D721Med (cell line): Measurements from ENCODE around the gene CASQ2.

Experiments used
- DNase-seq: peaks from one replicate; pipeline ENCODE4 v3.0.0; 2011; ENCODE audit warnings: low spot score; ENCODE audit not compliant: insufficient read length
- FAIRE-seq: peaks from 2 replicates; lab custom pipeline; 2011; peaks lifted over from hg19 to GRCh38; lab: Jason Lieb, UNC
- TF ChIP-seq, protein P1 (sequence below): IDR thresholded peaks from 2 replicates; pipeline ENCODE4 v1.5.1; 2012; ENCODE audit warnings: mild to moderate bottlenecking, control low read depth; ENCODE audit not compliant: insufficient read depth; ENCODE audit errors: missing control alignments

The CASQ2 gene

DNA sequence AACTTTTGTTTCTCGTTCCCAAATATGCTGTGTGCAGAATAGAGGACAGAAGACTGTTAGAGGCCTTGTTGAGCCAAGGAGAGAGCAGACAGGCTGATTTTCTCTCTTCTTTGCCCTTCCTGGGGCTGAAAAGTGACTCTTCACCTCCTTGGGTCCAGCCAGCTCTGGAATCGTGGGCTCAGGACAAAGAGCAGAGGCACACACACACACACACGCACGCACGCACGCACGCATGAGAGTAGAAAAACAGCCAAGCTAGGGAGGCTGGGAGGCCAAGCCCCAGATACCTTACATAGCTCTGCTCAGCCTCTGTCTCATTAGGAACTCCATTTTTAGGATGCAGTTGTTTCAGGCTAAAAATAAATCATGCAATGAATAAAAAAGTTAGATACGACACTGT lies at the start of gene CASQ2:
CASQ2 (minus strand) TSS at position 166 of the 400 bp plus-strand sequence. CDS start 173 bp downstream, outside the sequence.
- TF ChIP-seq, protein P1, sequence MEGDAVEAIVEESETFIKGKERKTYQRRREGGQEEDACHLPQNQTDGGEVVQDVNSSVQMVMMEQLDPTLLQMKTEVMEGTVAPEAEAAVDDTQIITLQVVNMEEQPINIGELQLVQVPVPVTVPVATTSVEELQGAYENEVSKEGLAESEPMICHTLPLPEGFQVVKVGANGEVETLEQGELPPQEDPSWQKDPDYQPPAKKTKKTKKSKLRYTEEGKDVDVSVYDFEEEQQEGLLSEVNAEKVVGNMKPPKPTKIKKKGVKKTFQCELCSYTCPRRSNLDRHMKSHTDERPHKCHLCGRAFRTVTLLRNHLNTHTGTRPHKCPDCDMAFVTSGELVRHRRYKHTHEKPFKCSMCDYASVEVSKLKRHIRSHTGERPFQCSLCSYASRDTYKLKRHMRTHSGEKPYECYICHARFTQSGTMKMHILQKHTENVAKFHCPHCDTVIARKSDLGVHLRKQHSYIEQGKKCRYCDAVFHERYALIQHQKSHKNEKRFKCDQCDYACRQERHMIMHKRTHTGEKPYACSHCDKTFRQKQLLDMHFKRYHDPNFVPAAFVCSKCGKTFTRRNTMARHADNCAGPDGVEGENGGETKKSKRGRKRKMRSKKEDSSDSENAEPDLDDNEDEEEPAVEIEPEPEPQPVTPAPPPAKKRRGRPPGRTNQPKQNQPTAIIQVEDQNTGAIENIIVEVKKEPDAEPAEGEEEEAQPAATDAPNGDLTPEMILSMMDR, result no peak
- DNase-seq (no peak), FAIRE-seq (no peak)

DNA sequence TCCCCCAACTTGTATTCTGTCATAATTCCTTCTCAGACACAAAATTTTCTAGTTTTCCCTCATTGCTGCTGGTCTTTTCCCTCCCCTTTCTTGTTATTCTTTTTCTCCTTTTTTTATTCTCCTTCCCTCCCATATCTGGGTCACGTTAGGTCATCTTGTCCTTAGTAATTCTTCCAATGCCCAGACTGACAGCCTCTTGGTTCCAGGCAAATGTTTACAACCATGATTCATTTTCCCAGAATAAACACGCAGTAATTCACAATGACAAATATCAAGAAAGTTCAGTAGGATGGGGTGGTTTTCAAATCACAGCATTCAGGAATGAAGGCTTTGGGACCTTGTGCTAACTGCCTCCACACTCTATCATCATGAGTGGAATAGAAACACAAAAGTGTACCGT lies 47.2 kb upstream of the CASQ2 start:
- TF ChIP-seq, protein P1, result no peak
- DNase-seq (no peak), FAIRE-seq (no peak)

DNA sequence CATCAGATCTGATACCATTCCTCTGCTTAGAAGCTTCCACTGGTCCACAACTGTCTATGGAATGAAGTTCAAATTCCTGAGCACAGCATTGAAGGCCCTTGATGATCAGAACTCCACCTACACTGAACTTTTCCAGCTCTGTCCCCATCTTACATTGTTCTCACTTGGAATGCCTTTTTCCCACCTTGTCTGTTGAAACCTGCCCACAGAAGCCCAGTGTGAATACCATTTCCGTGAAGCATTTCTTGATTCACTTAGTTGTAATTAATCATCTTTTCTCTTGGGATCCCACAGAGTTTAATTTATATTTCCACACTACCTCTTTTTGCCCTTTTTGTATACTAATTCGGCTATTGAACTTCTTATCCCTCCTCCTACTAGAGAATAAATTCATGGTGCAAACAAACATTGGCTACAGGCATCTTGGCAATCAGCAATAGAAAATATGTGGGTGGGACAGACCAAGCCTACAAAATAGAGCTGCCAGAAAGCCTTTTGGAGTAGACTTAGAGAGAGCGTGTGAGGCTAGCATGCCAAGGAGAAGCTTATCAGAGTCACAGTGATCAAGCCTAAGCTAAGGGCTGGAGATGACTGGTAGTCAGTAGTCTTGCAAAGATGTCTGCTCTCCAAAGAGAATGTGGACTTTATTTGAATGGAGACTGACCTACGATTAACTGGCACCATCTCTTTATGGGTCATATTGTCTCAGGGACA lies 46.3 kb upstream of the CASQ2 start:
- TF ChIP-seq, protein P1, result no peak
- no peak for FAIRE-seq
- DNase-seq, result no peak

DNA sequence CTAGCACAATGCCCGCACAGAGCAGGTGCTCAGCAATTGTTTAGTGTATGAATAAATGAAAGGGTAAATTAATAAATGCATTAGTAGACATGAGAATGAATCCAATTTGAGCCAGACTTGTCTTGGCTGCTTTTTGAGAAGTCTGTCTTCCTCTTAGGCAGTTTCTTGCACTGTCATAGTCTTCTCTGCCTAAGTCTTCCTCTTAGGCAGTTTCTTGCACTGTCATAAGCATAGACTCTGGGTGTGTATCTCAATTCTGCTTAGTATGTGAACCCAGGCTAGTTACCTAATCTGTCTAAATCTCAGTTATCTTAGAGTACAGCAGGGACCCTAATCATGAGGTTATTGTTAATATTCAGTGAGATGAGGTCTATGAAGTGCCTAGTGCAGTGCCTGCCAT lies 45.2 kb upstream of the CASQ2 start:
- TF ChIP-seq, protein P1, result no peak
- FAIRE-seq (no peak), DNase-seq (no peak)

DNA sequence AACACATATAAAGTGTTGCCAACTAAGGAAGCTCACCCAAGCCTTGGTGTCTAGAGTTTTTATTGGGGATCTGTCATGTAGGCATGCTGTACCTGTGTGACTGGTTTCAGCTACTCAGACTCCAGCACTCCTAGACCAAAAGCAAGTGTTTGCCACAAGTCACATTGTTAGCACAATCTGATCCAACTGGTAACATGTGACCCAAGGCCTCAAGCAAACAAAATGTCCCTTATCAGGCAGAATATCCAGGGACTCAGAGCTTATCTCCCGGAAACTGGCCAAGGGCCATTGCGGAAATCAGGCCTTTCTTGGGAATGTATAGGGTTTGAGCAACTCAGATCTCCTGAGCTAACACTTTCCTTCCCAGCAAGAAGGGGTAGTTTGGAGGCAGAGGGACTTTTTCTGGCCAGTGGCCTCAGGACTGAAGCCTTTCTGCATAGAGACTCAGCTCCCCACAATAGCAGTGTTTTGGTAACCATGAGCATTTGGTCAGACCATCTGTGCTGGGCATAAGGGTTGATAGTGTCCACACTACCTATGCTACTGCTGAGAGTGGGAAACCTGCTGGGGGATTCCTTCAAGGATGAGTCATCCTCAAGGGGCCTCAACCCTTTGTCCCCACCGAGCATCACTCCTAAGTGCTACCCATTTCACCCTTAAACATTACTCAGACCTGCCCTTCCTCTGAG lies 42.8 kb upstream of the CASQ2 start:
- DNase-seq (no peak), FAIRE-seq (no peak)
- TF ChIP-seq, protein P1, result no peak

DNA sequence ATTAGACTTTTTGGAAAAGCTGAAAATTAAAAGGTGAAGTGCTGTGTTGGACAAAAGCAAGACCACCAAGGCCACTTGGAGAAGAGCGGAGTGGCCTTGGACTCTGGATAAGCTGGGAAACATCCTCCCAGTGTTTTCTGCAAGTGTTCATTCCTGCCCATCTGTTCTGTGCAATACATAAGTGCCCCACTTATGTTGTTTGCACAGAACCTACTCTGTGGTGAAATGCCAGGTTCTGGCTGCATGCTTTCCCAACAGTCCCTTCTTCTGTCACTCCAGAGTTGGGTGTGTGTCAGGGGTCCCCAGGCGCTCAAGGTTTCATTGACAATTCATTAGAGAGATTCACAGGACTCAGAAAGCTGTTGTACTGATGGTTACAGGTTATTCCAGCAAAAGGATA lies 42.1 kb upstream of the CASQ2 start:
- DNase-seq (no peak), FAIRE-seq (no peak)
- TF ChIP-seq, protein P1, result no peak

DNA sequence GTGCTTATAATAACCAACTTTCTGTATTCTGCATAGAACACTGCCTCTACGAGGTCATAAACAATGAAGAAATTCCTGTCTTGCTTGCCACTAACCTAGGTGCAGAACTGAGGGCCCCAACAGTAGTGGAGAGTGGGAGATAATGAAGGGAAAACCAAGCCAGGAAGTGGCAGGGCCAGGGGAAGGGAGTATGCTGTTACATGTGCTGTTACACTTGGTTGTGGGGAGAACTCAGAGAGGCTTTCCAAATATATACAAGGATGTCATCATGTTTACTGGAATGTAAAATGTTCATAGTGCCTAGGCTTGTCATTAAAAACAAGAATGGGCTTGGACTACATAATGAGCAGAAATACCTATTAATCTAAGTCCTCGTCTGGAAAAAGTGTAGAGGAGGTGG lies 41.3 kb upstream of the CASQ2 start:
- TF ChIP-seq, protein P1, result no peak
- FAIRE-seq (no peak), DNase-seq (no peak)
